ENCODE measurements around the gene RAB3IL1.
A peak's percentile ranks its signal among the peaks of the same experiment; 100 is the strongest.

Gene RAB3IL1

GRCh38 chr11:61955422-61956135 lies 38.2 kb upstream of the RAB3IL1 start:
- Histone ChIP-seq H3K36me3 (ENCODE audit: control insufficient read depth in 2 of 2, insufficient read depth in 1 of 2, low read length in 2 of 2) (no peaks in the 10 kb centered on the region), H3K27ac (ENCODE audit: extremely low read depth, low read depth, low read length) (no peak overlapping the region), H3K9me3 (ENCODE audit: control insufficient read depth, insufficient read depth, low read depth, low read length) (no peaks in the 10 kb centered on the region), H3K4me1 (ENCODE audit: control insufficient read depth, insufficient read depth, low read length) (no peaks in the 10 kb centered on the region), H3K4me3 (ENCODE audit: low read depth, low read length) (no peak overlapping the region)
- ChIA-PET POLR2A (interaction anchor here (0.6 to 0.7 kb wide), 2 partner anchors 237 to 350 kb away, joined by 4 read pairs; no protein-coding TSS in a partner anchor), CTCF (no interaction called here)
- TF ChIP-seq ZNF416 (tag by site-specific recombination; IDR thresholded peaks at IDR 0.05), result no peak
- TF ChIP-seq GLI4 (tag by site-specific recombination; IDR thresholded peaks at IDR 0.05), result no peak
- TF ChIP-seq ZNF704 (tag by site-specific recombination; IDR thresholded peaks at IDR 0.05), result no peak
- TF ChIP-seq PATZ1 (tag by site-specific recombination; IDR thresholded peaks at IDR 0.05), result no peak
- no peak for TF ChIP-seq BCL6B (tag by site-specific recombination; IDR thresholded peaks at IDR 0.05)
- TF ChIP-seq SP7 (tag by site-specific recombination; IDR thresholded peaks at IDR 0.05), result no peak
- TF ChIP-seq KLF17 (tag by site-specific recombination; IDR thresholded peaks at IDR 0.05), result no peak
- TF ChIP-seq KLF1 (tag by site-specific recombination; IDR thresholded peaks at IDR 0.05), result peak; percentile 88
- TF ChIP-seq OVOL3 (tag by site-specific recombination; IDR thresholded peaks at IDR 0.05), result no peak
- no peak for TF ChIP-seq ZNF501 (tag by site-specific recombination; IDR thresholded peaks at IDR 0.05)
- peak; percentile 25; the same call in 1 of the 2 replicates for TF ChIP-seq KLF8 (tag by site-specific recombination; IDR thresholded peaks at IDR 0.05)
- TF ChIP-seq ZNF354C (tag by site-specific recombination; IDR thresholded peaks at IDR 0.05; ENCODE audit: borderline replicate concordance, low read depth), result no peak

GRCh38 chr11:61954851-61955421 lies 37.6 kb upstream of the RAB3IL1 start:
- no peaks in the 10 kb centered on the region; the same call in 1 of the 2 replicates for H3K4me1 ChIP-seq (ENCODE audit: control insufficient read depth, insufficient read depth, low read length)
- H3K27ac ChIP-seq (ENCODE audit: extremely low read depth, low read depth, low read length), result no peak overlapping the region
- no peak overlapping the region for H3K4me3 ChIP-seq (ENCODE audit: low read depth, low read length)
- TF ChIP-seq ZNF2 (tag by site-specific recombination; IDR thresholded peaks at IDR 0.05) (no peak), ZNF416 (tag by site-specific recombination; IDR thresholded peaks at IDR 0.05) (no peak), ZNF48 (tag by site-specific recombination; IDR thresholded peaks at IDR 0.05) (no peak), ZNF366 (tag by site-specific recombination; conservative IDR thresholded peaks at IDR 0.05) (no peak), ZNF133 (tag by site-specific recombination; IDR thresholded peaks at IDR 0.05) (no peak), PRDM10 (tag by site-specific recombination; IDR thresholded peaks at IDR 0.05) (no peak), ZNF214 (tag by site-specific recombination; IDR thresholded peaks at IDR 0.05; ENCODE audit: borderline replicate concordance) (no peak)
- ChIA-PET CTCF (interaction anchor here (0.7 kb wide), 2 partner anchors 22 to 127 kb away, joined by 3 to 4 read pairs; no protein-coding TSS in a partner anchor), POLR2A (interaction anchor here (0.6 to 0.7 kb wide), 2 partner anchors 236 to 350 kb away, joined by 4 read pairs; no protein-coding TSS in a partner anchor)
- no peaks in the 10 kb centered on the region for H3K9me3 ChIP-seq (ENCODE audit: control insufficient read depth, insufficient read depth, low read depth, low read length)
- no peaks in the 10 kb centered on the region for H3K36me3 ChIP-seq (ENCODE audit: control insufficient read depth in 2 of 2, insufficient read depth in 1 of 2, low read length in 2 of 2)
